Activated T-cell treated with anti-CD3 and anti-CD28 coated beads, Interleukin-2, amount 50 U/mL, for 48 hours (primary cell): ENCODE results near the gene GOLGA6C.
"Not testable (repeated sequence)": the region's sequence is repeated elsewhere in the genome, so short reads cannot be mapped to it uniquely, and the experiment has no call there.

Experiments used
- DNase-seq, 2 experiments: peaks; one replicate each; pipeline ENCODE4 v3.0.0-alpha.2; 2020

GOLGA6C gene

DNA sequence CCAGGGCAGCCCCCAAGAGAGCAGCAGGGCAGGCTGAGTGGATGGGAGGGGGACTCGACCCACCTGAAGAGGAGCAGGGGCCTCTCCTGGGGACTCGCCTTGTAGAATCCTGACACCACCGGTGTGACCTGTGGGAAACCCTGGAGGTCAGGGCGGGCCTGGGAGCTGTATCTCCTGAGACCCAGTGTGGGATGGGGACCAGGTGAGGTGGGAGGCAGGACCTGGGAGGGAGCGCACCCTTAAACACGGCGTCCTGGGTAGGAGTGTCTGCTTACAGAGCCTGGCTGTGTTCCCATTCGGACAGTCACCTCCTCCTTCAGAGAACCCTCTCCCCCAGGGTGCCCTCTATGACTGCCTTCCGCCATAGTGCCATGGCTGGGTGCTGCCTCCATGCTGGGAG is 29.3 kb upstream of the GOLGA6C start:
- no peak for DNase-seq

DNA sequence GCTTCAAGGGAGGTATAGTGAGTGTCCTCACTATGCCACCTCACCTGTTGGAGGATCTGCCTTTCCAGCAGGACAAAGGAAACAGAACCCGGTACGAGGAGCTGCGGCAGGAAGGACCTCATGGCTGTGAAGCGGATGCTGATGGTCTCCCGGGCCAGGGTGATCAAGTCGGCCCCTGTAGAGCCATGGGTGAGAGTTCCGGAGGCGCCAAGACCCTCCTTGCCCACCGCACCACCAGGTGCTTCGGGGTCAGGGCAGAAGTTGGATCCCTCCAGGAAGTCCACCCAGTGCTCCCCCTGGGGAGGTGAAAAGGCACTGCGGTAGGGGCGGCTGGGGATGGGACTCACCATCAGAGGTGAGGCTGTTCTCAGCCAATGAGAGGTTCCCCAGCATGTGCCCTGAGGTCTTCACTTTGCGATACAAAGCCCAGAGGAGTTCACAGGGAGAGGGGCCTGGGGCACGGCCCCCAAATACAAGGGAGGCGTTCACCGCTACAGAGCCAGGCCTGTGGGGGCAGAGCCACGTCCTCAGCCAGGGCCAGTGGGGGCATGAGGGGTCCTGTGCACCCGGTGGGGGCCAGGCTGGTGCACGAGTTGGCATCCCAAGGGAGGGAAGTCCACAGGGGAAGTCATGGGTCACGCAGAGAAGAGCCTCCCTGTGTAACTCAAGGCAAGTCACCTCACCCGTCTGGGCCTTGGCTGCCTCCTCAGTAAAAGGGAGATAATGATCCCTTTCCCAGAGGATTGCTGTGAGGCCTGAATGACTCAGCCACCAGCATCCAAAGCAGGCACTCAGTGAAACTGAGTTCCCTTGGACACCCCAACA is 28.7 kb upstream of the GOLGA6C start:
- DNase-seq: no peak

DNA sequence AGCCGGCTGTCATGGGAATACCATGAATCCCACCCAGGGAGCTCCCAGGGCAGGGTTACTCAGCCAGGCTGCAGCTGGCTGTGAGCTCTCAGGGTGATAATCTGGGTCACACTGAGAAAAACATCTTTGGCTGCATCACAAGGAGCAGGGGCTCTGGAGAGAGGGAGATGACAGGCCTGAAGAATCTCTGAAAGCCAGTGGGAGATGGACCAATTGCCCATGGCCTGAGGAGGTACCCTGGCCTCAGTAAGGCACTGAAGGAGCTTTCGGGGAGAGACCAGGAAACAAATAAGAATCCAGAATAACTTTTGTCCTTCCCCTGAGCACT is 28.2 kb upstream of the GOLGA6C start:
- DNase-seq: no peak

DNA sequence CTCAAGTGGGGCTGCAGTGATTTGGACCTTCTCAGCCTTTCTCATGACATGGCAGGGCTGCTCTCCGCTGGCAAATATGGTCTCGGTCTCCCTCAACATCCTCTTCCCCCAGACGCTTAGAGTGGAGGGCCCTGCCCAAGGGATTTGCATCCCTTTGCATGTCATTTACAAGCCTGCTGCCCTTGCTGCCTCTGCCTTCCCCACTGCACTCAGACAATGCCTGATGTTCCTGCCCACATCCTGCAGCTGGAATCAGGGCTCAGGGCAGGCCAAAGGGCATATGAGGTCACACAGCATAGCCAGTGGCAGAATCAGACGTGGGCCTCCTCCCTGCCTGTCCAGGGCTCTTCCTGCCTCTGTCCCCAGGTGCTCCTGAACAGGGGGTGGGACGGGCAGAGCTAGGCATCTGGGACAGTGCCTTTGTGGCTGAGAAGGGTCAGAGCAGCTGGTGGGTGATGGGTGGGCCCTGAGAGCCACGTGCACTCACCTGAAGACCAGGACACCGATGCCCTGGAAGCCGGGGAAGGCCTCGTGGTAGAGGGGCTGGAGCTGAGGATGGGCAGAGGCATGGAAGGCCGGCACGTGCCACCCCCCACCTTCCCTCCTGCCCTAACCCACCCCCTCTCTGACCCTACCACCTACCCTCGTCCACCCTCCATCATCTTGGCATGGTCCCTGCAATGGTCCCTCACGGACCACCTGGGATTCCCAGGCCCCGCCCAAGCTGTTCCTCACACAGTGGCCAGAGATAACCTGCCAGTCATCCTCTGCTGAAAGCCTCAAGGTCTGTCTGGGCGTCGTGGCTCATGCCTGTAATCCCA is 27.4 kb upstream of the GOLGA6C start:
- DNase-seq: no peak

DNA sequence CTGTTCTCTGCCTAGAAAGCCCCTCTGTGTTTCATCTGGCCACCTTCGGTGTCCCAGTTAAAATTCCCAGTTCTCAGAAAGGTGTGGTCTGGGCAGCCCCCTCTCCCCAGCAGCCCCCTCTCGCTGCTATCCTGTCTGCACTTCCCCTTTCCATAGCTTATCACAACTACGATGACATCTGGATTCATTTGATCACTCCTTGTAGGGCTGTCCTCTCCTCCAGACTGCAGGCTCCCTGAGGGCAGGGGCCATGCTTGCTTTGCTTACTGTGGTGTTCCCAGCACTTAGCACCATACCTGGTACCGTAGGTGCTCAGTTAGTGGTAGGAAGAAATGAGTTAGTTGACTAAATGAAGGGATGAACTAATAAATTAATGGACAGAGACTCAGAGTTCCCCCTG is 26.3 kb upstream of the GOLGA6C start:
- no peak for DNase-seq

DNA sequence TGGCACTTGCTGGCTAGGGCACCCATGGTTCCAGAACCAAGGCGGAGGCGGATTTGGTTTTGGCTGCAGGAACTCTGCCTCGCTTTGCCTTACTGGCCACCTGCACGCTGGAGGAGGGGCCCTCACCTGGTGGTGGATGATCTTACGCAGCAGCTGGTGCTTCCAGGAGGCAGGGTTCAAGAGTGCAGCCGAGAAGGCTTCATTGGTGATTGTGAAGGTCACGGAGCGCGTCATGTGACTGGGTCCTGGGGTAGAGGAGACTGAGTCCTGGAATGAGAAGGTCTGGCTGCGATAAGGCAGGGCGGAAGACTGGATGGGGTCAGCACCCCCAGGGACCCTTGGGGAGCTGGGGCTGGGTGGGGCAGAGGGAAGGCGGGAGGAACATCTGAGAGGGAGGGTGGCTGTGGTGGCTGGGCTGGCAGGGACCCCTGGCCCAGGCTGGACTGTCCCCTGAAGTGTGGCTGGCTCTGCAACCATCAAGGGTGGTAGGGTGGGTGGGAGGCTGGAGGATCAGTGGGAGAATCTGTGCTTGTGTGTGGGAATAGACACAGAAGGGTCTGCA is 25.8 kb upstream of the GOLGA6C start:
- DNase-seq: no peak

DNA sequence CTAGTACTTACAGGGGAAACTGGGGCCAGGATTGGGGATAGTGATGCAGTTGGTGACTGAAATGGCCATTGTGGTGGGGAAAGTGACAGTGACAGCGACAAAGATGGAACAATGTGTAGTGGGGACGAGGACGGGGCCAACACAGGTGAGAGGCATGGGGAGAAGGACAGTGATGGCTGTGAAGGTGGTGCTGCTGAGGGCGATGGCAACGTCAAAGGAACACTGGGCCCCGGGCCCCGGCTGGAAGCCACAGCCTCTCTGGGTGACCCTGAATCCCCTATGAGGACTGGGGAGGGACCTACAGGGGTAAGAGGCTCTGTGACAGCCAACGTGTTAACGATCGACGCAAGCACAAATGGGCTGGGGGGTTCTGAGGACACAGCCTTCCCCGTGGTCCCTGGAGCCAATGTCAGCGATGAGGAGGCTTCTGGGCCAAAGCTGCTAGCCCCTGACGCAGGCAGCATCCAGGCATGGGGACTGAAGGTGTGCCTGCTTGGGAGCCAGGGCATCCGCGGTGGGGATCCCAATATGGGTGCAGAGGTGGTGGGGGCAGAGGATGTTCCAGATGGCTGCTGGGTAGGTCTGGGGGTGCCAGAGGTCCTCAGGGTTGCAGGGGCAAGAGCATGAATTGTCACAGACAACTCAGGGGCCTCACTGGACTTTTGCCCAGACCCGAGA is 25.2 kb upstream of the GOLGA6C start:
- no peak for DNase-seq

DNA sequence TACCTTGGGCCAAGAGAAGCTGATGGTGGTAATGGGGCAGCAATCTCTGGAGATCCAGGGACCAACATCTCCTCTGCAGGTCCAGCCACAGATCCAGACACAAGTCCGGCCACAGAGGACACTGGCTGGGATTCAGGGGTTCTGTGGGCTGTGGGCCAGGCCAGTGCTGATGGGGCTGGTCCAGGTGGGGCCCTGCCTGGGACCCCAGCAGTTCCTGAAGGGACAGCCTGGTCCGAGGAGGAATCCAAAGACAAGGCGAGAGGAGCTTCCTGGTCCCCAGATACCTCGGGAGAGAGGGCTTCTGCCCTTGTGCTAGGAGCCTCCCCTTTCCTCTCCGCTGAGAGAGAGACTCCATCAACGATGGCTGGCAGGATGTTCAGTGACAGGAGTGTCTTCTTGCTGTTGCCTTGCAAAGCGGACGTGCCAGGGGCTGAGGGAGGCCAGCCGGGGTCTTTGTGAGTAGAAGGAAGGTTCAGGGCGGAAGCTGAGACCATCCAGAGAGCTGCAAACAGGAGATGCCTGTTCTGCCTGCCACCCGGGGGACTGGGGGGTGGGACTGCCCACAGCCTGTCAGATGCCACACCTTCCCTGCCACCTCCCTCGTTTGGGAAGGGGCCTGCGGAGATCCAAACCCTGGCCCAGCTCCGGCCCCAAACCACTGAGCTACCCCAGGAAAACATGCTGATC is 24.5 kb upstream of the GOLGA6C start:
- no peak for DNase-seq

DNA sequence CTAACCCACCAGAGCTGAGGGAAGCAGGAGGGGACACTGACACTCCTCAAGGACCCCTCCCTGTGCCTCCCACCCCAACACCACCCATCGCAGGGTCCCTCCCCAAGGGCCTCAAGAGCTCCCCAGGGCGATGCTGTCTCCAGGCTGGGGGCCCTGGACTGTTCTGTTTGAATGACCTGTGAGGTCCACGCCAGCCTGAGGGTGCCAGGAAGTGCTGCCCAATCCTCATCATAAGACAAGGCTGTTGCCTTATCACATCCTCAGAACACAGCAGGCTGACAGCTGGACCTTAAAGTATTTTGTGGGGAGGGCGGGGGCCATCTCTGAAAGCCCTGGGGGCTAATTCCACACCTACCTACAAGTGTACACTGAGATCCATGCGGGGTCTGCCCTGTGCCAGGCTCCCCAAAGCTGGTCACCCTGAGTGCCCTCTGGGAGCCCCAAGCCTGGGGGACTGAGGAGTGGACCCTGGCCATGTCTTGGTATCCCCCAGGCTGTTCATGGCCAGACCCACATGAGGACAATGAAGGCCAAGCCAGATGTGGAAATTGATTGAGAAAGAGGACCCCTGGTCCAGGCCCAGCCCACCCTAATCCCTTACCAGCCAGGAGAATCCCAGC is 23.8 kb upstream of the GOLGA6C start:
- no peak for DNase-seq

DNA sequence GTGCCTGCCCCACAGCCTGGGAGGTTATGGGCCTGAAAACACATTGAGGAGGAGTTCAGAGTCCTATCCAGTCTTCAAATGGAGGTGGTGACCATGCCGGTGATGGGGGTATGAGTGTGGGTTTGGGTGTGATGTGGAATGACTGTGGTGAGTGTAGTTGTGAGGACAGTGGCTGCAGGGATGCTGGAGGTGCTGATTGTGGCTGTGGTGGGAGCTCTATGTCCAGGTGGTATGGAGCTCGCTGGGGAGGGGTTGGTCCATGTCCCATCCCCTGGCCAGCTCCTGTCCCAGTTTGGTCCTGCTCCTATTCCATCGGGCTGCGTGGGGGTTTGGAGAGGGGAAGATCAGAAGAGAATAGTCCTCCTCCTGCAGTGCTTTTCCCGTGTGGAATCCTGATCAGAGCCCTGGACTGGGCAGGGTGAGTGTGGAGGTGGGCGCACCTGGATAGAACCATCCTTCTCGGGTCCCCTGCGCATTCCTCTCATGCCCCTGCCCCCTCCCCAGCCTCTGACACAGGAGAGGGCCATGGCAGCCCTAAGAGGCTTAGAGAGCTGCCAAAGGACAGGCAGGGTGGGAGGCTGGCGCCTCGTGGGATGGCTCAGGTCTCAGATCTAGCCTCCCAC is 23.0 kb upstream of the GOLGA6C start:
- DNase-seq: no peak

DNA sequence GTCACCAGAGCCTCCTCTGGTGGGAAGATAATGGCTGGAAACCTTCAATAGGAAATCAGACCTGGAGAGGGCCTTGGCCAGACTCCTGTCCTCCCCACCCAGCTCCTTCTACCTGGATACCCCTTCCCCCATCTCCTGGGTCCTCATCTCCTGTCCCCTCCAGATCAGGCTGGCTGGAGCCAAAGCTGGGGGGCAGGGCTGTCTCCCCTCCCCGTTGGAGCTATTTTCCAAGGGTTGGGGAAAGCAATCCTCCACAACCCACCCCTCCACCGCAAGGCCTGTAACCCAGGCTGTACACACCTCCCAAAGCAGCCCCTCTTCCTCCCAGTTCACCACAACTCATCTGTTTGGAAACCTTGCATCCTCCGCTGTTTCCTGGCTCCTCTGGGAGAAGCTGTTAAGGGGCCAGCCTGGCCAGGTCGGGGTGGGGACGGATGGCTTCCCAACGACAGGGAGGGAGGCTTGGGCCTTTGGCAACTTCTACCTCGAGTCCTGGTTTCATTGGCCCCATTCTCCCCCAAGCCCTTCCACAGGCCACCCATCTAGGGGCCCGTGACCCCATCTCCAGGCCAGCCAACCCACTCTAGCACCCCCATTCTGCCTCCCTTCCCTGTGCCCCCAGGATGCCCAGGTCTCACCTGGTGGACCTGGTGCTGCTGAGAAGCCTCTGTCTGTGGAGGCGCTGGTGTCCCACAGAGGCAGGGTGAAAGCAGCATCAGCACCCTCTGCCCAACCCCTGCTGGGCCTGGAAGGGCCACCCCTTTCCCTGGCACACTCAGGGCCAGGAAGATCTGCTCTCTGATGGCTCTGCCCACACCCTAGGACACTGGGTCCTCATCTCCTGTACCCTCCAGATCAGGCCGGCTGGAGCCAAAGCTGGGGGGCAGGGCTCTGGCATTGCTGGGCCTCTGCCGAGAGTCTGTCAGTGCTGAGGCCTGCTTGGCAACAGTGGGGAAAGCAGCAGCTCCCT is 22.1 kb upstream of the GOLGA6C start:
- no peak for DNase-seq

DNA sequence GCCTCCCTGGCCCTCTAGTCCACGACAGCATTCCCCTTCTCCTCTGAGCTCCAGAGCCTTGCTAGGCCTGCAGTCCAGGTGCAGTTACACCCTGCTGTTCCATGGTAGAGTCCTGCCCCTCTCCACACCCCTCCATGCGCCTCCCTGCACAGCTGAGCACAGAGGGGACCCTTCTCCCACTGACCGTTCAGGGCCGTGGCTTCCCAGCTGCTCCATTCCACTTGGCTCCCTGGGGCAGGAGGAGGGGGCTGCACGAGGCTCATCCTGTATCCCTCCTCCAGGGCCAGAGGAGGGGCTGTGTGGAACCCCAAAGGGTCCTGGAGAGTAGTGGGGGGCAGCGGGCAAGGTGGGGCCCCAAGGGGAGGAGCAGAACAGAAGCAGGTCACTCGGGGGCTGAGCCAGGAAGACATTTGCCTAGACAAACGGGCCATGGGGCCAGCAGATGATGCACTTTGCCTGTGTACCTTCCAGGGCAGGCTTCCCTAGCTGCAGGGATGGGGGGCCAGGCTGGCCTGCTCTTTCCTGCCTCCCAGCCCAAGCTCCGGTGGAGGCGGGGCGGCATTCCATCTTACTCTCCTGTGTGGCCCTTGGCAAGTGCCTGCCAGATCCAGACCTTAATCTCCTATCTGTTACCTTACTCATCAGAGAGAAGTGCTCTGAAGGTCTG is 20.7 kb upstream of the GOLGA6C start:
- DNase-seq: no peak

DNA sequence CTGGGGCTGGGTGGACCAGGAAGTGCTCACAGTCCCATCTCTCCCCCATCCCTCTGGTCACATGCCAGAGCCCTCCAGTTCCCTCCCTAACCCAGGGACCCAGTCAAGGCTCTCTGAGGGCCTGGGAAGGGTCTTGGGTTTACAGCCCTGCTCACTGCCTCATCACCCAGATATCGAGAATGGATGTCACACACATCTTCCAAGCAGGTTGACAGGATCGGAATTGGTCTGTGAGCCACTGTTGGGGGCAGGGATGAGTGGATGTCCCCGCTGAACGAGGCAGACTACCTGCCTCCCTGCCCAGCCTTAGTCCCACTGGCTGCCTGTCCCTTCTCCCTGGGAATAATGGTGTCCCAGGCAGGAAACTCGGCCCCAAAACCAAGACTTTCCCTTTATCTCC is 20.0 kb upstream of the GOLGA6C start:
- DNase-seq: no peak

DNA sequence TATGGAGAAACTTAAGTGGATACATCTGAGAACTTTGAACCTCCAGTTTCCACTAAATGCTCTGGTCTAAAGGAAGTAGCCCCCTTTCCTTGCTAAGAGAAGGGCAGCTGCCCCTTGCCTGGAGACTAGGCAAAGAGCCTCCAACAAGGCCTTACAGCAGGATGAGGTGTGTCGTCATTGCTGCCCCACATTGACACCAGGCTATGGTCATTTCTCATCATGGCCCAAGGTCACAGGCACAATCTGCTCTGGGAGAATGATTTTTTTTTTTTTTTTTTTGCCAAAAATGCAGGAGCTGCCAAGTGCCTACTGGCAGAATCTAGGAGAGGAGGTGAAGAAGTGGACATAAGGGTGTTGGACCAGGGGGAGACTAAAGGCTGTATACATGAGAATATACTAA is 12.4 kb upstream of the GOLGA6C start:
- DNase-seq: not testable (repeated sequence)

DNA sequence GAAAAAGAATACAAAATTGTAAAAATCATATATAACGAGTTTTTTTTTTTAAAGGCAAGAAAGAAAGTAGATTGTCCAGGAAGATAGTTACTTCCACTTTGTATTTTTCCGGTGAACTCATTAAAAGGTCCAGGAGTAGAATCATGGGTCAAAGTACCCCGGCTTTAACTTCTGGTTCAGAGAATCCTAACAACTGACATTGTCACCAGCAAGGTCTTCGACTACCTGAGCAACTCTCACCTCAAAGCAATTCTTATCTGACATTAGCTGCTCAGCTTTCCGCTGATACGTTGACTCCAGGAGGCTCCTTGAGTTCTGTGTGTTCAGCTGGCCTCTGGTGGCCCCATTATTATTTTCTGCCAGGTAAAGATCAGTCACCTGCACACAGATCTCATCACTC is 9.1 kb upstream of the GOLGA6C start:
- not testable (repeated sequence) for DNase-seq

DNA sequence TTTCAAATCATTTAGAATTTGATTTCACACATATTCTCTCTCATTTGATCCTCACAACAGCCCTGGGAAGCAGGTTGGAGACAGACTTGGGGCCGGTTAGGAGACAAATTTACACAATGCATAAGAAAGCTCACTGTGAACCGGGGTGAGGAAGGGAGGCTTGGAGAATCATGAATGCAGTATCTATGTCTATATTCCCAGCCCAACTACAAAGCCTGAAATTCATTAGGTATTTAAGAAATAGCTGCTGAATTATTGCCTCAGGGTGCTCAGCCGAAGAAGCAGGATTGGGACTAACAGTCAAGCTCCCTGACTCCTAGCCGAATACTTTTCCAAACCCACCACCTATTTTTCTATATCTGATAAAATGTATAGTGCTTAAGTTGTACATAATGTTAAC is 8.4 kb upstream of the GOLGA6C start:
- DNase-seq: no peak

DNA sequence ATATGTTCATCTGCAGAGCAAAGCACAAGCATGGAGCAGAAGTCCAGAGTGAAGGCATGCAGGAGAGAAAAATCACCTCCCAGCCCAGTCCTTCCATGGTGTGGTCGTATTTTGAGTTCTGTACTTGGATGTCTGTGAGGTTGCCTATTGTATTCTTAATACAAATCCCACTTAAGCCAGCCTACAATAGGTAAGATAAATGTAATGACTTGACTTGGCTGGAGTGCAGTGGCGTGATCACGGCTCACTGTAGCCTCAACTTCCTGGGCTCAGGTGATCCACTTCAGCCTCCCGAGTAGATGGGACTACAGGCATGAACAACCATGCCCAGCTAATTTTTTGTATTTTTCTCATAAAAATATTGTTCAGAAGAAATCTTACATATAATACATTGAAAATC is 6.8 kb upstream of the GOLGA6C start:
- DNase-seq: not testable (repeated sequence)

DNA sequence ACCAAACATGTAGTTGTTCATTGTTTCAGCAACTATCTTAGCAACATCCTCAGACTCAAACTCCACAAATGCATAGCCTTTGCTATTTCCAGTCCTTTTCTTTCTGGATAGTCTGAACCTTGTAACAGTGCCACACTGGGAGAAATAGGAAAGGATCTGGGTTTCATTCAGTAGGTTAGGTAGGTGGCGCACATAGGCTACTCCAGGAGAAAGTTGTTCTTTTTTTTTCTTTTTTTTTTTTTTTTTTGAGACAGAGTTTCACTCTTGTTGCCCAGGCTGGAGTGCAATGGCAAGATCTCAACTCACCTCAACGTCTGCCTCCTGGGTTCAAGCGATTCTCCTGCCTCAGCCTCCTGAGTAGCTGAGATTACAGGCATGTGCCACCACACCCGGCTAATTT is 5.8 kb upstream of the GOLGA6C start:
- DNase-seq: not testable (repeated sequence)

DNA sequence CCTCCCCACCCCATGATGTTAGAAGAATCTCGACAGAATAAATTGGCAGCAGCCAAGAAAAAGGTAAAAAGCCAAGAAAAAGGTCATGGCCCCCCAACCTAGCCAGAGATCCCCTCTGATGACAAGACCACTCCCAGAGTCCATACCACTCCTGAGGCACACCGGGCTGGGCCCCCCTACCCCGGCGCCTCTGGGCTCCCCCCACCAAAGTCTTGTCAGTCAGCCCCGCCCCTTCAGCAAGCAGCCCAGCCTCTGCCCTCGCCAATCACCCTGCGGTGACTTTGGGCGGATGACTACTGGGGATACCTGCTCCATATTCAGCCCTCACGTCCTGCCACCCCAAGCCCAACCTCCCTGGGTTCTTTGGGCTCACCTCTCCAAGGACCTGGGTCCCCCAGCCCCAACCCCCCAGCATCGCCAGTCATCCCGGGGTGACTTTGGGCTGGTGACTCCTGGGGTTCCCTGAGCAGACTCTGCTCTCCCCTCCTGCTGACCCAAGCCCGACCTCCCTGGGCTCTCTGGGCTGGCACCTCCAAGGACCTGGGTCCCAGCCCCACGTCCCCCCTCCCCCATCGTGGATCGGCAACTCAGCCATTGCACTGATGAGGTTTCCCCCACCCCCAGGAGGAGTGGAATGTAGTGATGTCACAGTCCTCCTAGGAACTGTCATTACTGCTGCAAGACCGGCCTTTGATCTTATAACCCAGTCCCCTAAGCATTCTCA is 648 bp downstream of the GOLGA6C start:
- DNase-seq: not testable (repeated sequence)
